KMS-11 (cell line): Measurements from ENCODE around the gene CAPG.

Experiments
- H2AFZ ChIP-seq: fragments of 200-600 bp; sonication (generic); 2 replicates; pipeline ENCODE4 v1.6.1; 2016; ENCODE audit warnings: antibody characterized with exemption, mixed run types, low read depth
- H3K27ac ChIP-seq: fragments of 200-600 bp; sonication (generic); 2 replicates; pipeline ENCODE4 v1.6.1; 2016; ENCODE audit warnings: mild to moderate bottlenecking, mixed run types
- H3K27me3 ChIP-seq: fragments of 200-600 bp; sonication (generic); 2 replicates; pipeline ENCODE4 v1.6.1; 2017; ENCODE audit warnings: mild to moderate bottlenecking, low read depth, mixed run types, moderate library complexity; ENCODE audit not compliant: insufficient read depth
- H3K36me3 ChIP-seq: fragments of 200-600 bp; sonication (generic); 2 replicates; pipeline ENCODE4 v1.6.1; 2017; ENCODE audit warnings: mild to moderate bottlenecking, mixed run types; ENCODE audit not compliant: insufficient read depth
- H3K4me1 ChIP-seq: fragments of 200-600 bp; sonication (generic); 2 replicates; pipeline ENCODE4 v1.6.1; 2016; ENCODE audit warnings: mild to moderate bottlenecking, low read depth, mixed run types; ENCODE audit not compliant: poor library complexity, severe bottlenecking
- H3K4me2 ChIP-seq: fragments of 200-600 bp; sonication (generic); 2 replicates; pipeline ENCODE4 v1.7.0; 2016; ENCODE audit warnings: mild to moderate bottlenecking, mixed run types
- H3K4me3 ChIP-seq: fragments of 200-600 bp; sonication (generic); IDR thresholded peaks from 2 replicates; pipeline ENCODE4 v1.6.1; 2017; ENCODE audit warnings: low read depth, low read length, mixed read lengths; ENCODE audit not compliant: insufficient read depth
- H3K79me2 ChIP-seq: fragments of 200-600 bp; sonication (generic); 2 replicates; pipeline ENCODE4 v1.6.1; 2016; ENCODE audit warnings: low read depth, mixed run types; ENCODE audit not compliant: insufficient read depth
- H3K9ac ChIP-seq: fragments of 200-600 bp; sonication (generic); 2 replicates; pipeline ENCODE4 v1.6.1; 2016; ENCODE audit warnings: mild to moderate bottlenecking, mixed run types
- H4K20me1 ChIP-seq: fragments of 200-600 bp; sonication (generic); 2 replicates; pipeline ENCODE4 v1.6.1; 2016; ENCODE audit warnings: mild to moderate bottlenecking, mixed run types; ENCODE audit not compliant: insufficient read depth
- TF ChIP-seq, protein P1 (sequence below): fragments of 200-600 bp; sonication (generic); conservative IDR thresholded peaks from 2 replicates; pipeline ENCODE4 v1.6.1; 2017; ENCODE audit warnings: low read depth, mild to moderate bottlenecking, antibody characterized with exemption, low read length, moderate library complexity, mixed read lengths

Gene CAPG

DNA sequence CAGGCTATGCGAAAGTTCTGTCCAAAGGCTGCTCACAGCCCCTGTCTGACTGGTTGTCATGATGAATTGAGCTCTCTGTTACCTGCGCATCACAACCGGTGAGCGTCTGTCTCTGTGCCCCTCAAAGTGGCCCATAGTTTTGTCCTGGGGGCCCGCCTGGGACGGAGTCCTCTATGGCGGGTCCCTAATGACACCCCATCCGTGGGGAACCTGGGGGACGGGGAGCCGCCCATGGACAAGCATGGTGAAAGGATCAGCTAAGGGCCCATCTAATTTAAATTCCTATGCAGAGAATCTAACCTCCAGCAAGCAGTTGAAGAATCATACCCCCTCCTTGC lies 55.1 kb downstream of the CAPG start:
- TF ChIP-seq, protein P1, sequence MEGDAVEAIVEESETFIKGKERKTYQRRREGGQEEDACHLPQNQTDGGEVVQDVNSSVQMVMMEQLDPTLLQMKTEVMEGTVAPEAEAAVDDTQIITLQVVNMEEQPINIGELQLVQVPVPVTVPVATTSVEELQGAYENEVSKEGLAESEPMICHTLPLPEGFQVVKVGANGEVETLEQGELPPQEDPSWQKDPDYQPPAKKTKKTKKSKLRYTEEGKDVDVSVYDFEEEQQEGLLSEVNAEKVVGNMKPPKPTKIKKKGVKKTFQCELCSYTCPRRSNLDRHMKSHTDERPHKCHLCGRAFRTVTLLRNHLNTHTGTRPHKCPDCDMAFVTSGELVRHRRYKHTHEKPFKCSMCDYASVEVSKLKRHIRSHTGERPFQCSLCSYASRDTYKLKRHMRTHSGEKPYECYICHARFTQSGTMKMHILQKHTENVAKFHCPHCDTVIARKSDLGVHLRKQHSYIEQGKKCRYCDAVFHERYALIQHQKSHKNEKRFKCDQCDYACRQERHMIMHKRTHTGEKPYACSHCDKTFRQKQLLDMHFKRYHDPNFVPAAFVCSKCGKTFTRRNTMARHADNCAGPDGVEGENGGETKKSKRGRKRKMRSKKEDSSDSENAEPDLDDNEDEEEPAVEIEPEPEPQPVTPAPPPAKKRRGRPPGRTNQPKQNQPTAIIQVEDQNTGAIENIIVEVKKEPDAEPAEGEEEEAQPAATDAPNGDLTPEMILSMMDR = no peak
- Histone ChIP-seq H3K4me1 (peaks cover 18% of the 10 kb centered on the region), H3K27ac (peak overlapping the region; percentile 45), H3K36me3 (no peaks in the 10 kb centered on the region), H3K4me3 (peak overlapping the region; percentile 93), H3K27me3 (no peaks in the 10 kb centered on the region), H2AFZ (peak overlapping the region; percentile 85), H3K9ac (peak overlapping the region; percentile 75), H3K4me2 (peak overlapping the region; percentile 89), H3K79me2 (peaks cover 26% of the 10 kb centered on the region), H4K20me1 (no peaks in the 10 kb centered on the region)

GRCh38 chr2:85354286-85355072 lies 55.7 kb downstream of the CAPG start, which contains the start of the genes ELMOD3 and RETSAT:
TSS of gene ELMOD3 (plus strand) at chr2:85354769. CDS start at chr2:85357199, 2,430 bp downstream.
TSS of gene RETSAT (minus strand) at chr2:85354528. CDS start at chr2:85354507, 21 bp downstream.
- H3K36me3 ChIP-seq = no peaks in the 10 kb centered on the region; the same call in 1 of the 2 replicates
- H3K4me3 ChIP-seq = peak within 1 kb of the TSS; percentile 93
- H3K9ac ChIP-seq = peak within 1 kb of the TSS; percentile 75
- H4K20me1 ChIP-seq = no peaks in the 10 kb centered on the region
- H3K27me3 ChIP-seq = no peaks in the 10 kb centered on the region
- peak within 1 kb of the TSS; percentile 53 for H3K27ac ChIP-seq
- H3K4me1 ChIP-seq = peaks cover 18% of the 10 kb centered on the region
- H3K4me2 ChIP-seq = peak within 1 kb of the TSS; percentile 89
- H3K79me2 ChIP-seq = peaks cover 26% of the 10 kb centered on the region
- TF ChIP-seq, protein P1 = no peak
- peak within 1 kb of the TSS; percentile 85 for H2AFZ ChIP-seq

- Histone ChIP-seq H3K9ac (peak overlapping the region; percentile 75; the same call in 1 of the 2 replicates), H4K20me1 (no peaks in the 10 kb centered on the region), H2AFZ (peak overlapping the region; percentile 78), H3K27me3 (no peaks in the 10 kb centered on the region), H3K4me1 (peaks cover 18% of the 10 kb centered on the region), H3K4me3 (peak overlapping the region; percentile 79), H3K36me3 (no peaks in the 10 kb centered on the region; the same call in 1 of the 2 replicates), H3K4me2 (peak overlapping the region; percentile 75), H3K27ac (peak overlapping the region; percentile 53), H3K79me2 (peaks cover 26% of the 10 kb centered on the region)
- TF ChIP-seq, protein P1 = no peak
Observed at GRCh38 chr2:85353876-85354285, 56.3 kb downstream of the CAPG start.

DNA sequence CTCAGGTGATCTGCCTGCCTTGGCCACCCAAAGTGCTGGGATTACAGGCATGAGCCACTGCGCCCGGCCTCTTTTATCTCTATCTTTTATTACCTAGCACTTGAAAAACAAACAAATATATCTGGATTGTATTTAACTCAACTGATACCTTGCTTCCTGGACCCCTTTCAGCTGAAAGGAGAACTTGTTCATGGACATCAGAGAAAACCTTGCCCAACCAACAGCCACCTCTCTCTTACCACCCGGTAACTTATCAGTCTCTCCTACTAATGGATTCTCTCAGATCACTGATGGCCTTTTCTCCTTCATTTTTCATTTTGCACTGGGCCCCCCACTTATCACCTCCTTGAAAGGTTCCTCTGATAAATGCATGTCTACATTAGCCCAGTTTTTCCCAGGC lies 62.6 kb downstream of the CAPG start:
- Histone ChIP-seq H3K9ac (no peak overlapping the region), H3K27me3 (no peaks in the 10 kb centered on the region), H3K27ac (no peak overlapping the region), H3K4me2 (no peak overlapping the region), H3K4me1 (peaks cover 2% of the 10 kb centered on the region), H2AFZ (no peak overlapping the region), H3K36me3 (no peaks in the 10 kb centered on the region; the same call in 1 of the 2 replicates), H3K4me3 (no peak overlapping the region), H4K20me1 (no peaks in the 10 kb centered on the region), H3K79me2 (peaks cover 3% of the 10 kb centered on the region)
- TF ChIP-seq, protein P1 = no peak
